Astrocyte (in vitro differentiated cells and primary cell): ENCODE measurements around the gene DARS1.

Experiments used
- CTCF ChIP-seq: IDR thresholded peaks from 2 replicates; pipeline ENCODE4 v1.5.1; 2011; ENCODE audit warnings: low read depth, mild to moderate bottlenecking, inconsistent platforms, low read length, moderate library complexity; ENCODE audit not compliant: insufficient read depth
- EZH2 ChIP-seq: IDR thresholded peaks from 2 replicates; pipeline ENCODE4 v1.6.1; 2012; ENCODE audit warnings: mild to moderate bottlenecking, low read length, inconsistent platforms; ENCODE audit not compliant: insufficient read depth

- no peak for TF ChIP-seq EZH2
- TF ChIP-seq CTCF: no peak
Observed at GRCh38 chr2:136013955-136014354, 28.5 kb upstream of the DARS1 start.
